CD4-positive, alpha-beta T cell treated with Interleukin-17A for 1 hour (primary cell): ENCODE results near the gene DUS3L.
"Not testable (repeated sequence)": the region's sequence is repeated elsewhere in the genome, so short reads cannot be mapped to it uniquely, and the experiment has no call there.

Source experiments
- DNase-seq: peaks from one replicate; pipeline ENCODE4 v3.0.0-alpha.2; 2020

The DUS3L gene

DNA sequence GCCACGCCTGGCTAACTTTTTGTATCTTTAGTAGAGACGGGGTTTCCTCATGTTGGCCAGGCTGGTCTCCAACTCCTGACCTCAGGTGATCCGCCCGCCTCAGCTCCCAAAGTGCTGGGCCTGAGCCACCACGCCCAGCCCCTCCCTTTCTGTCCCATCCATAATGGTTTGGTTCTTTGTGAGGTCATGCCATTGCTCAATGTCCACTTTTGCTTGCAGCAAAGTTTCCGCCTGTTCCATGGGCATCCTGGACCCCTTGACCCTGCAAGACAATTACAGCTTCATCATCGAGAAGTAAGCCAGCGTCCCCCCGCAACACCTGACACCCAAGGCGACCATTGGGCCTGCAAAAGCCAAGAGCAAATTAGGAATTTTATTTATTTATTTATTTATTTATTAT lies 23.0 kb downstream of the DUS3L start:
- DNase-seq = no peak

DNA sequence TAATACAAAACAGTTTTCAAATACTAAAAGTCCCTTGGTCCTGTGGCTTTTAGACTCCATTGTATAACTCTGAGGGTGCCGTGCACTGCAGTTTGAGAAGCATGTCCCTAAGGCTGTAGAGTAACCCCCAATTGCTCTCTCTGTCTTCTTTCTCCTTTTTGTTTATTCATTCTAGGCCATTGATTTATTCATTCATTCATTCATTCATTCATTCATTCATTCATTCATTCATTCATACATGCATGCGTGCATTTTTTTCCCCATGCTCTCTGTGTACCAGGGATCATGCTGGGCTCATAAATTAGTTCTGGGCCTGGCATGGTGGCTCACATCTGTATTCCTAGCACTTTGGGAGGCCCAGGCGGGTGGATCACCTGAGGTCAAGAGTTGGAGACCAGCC lies 25.7 kb downstream of the DUS3L start:
- DNase-seq = no peak

DNA sequence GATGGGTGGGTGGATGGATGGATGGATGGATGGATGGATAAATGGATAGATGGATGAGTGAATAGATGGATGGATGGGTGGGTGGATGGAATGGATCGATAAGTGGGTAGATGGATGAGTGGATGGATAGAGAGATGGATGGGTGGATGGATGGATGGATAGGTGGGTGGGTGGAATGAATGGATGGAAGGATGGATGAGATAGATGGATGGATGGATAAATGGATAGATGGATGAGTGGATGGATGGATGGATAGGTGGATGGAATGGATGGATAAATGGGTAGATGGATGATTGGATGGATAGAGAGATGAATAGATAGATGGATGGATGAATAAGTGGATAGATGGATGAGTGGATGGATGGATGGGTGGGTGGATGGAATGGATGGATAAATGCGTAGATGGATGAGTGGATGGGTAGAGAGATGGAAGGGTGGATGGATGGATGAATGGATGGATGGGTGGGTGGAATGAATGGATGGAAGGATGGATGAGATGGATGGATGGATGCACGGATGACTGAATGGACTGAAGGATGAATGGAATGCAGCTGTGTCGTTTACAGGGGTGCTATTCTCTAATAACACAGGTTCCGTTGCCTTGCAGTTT lies 28.2 kb downstream of the DUS3L start:
- DNase-seq = no peak

DNA sequence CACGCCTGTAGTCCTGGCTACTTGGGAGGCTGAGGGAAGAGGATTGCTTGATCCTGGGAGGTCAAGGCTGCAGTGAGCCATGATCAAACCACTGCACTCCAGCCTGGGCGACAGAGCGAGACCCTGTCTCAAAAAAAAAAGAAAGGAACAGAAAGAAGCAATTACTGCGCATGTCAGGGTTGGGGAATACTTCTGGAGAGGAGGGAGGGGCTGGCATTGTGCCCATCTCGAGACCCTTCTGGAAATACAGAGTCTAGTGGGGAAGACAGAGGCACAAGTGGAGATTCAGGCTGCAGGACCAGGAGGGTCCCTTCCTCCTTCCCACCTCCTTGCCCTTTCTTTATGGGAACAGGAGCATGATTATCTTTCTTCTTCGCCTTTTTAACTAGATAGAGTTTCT lies 37.2 kb downstream of the DUS3L start:
- no peak for DNase-seq

DNA sequence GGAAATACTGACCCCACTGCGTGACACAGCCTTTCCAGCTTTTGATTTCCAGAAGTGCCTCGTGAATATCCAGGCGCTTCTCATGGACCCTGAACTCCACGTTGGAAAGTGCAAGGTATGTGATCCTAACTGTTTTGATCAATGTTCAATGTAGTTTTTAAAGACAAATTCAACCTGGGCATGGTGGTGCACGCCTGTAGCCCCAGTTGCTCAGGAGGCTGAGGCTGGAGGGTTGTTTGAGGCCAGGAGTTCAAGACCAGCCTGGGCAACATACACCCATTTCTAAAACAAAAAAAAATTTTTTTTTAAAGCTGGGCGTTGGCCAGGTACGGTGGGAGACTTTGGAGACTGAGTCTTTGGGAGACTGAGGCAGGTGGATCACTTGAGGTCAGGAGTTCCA lies 39.3 kb downstream of the DUS3L start:
- DNase-seq = no peak

DNA sequence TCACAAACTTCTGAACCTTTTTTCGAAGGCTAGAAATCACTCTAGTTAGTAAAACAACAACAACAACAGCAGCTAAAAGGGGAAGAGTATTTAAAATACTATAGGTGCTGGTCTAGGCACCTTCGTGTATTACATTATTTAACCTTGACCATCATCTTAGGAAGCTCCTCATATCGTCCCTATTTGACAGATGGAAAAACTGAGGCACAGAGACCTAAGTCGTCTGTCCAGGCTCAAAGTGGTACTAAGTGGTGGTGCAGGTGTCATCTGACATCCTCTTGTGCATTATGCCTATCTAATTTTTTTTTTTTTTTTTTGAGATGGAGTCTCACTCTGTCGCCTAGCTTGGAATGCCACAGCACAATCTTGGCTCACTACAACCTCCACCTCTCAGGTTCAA lies 41.5 kb downstream of the DUS3L start:
- no peak for DNase-seq

DNA sequence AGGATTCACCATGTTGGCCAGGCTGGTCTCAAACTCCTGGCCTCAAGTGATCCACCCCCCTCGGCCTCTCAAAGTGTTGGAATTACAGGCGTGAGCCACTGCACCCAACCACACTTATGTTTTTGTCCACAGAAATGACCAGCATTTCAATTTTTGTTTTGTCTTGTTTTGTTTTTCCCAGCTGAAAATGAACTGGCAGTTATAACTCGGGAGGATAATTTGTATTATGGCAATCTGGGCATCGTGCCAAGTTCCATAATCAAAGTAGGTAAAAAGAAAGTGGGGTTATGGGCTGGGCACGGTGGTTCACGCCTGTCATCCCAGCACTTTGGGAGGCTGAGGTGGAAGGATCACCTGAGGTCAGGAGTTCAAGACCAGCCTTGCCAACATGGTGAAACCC lies 42.0 kb downstream of the DUS3L start:
- DNase-seq = not testable (repeated sequence)

DNA sequence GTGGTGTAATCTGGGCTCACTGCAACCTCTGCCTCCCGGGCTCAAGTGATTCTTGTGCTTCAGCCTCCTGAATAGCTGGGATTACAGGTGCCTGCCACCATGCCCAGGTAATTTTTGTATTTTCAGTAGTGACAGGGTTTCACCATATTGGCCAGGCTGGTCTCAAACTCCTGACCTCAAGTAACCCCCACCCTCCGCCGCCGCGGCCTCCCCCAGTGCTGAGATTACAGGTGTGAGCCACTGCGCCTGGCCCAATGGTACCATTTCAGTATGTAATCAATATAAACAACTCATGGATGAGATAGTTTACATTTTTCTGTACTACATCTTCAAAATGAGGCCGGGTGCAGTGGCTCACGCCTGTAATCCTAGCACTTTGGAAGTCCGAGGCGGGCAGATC lies 46.0 kb downstream of the DUS3L start:
- not testable (repeated sequence) for DNase-seq

DNA sequence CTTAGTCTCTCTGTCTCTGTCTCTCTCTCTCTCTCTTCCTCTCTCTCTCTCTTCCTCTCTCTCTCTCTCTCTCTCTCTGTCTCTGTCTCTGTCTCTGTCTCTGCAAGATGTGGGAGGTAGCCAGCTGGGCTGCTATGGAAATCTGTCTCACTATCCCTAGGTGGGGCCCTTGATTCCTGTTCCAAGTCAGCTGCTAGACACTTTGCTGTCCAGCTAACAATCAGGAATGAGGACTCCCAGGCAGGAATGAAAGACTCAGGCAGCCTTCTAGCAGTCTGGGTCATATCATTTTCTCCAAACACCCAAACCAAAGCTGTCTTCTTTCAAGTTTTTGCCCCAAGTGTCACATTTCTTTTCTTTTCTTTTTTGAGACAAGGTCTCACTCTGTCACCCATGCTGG lies 47.3 kb downstream of the DUS3L start:
- DNase-seq = no peak

DNA sequence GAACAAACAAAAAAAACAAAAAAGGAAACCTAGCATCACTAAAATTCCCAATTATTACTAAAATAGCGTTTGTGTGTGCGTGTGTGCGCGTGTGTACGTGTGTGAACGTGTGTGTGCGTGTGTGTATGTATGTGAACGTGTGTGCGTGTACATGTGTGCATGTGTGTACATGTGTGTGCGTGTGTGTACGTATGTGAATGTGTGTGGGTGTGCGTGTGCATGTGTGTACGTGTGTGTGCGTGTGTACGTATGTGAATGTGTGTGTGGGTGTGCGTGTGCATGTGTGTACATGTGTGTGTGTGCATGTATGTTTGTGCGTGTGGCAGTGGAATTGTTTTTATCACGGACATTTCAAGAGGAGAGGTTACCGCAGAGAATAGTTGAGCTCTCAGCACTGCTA lies 48.9 kb downstream of the DUS3L start:
- DNase-seq = no peak

DNA sequence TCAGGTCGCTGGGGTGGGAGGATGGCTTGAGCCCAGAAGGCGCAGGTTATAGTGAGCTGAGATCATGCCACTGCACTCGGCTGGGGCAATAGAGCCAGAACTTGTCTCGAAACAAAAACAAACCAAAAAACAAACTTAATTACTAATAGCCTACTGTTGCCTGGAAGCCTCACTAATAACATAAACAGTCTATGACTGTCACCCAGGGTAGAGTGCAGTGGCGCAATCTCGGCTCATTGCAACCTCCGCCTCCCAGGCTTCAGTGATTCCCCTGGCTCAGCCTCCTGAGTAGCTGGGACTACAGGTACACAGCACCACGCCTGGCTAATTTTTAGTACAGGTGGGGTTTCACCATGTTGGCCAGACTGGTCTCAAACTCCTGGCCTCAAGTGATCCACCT lies 52.5 kb downstream of the DUS3L start:
- DNase-seq = no peak
